GM06990 (cell line): ENCODE measurements around the gene LTF.

Source experiments
- DNase-seq: peaks from one replicate; pipeline ENCODE4 v3.0.0-alpha.2; 2011; ENCODE audit not compliant: insufficient read length; ENCODE audit errors: extremely low read depth
- H3K27me3 ChIP-seq: replicated peaks from 2 replicates; pipeline ENCODE4 v1.6.0; 2011; ENCODE audit warnings: low read length; ENCODE audit not compliant: control insufficient read depth, insufficient read depth
- H3K36me3 ChIP-seq: 2 replicates; pipeline ENCODE4 v1.5.1; 2011; ENCODE audit warnings: low read length; ENCODE audit not compliant: control insufficient read depth, insufficient read depth
- H3K4me3 ChIP-seq: replicated peaks from 2 replicates; pipeline ENCODE4 v1.5.1; 2011; ENCODE audit warnings: low read depth, mild to moderate bottlenecking, control low read depth, low read length
- TF ChIP-seq, protein P1 (sequence below): IDR thresholded peaks from 2 replicates; pipeline ENCODE4 v1.5.1; 2011; ENCODE audit warnings: low read length, control low read depth, mild to moderate bottlenecking, inconsistent platforms; ENCODE audit not compliant: insufficient read depth, poor library complexity, severe bottlenecking

Gene LTF

DNA sequence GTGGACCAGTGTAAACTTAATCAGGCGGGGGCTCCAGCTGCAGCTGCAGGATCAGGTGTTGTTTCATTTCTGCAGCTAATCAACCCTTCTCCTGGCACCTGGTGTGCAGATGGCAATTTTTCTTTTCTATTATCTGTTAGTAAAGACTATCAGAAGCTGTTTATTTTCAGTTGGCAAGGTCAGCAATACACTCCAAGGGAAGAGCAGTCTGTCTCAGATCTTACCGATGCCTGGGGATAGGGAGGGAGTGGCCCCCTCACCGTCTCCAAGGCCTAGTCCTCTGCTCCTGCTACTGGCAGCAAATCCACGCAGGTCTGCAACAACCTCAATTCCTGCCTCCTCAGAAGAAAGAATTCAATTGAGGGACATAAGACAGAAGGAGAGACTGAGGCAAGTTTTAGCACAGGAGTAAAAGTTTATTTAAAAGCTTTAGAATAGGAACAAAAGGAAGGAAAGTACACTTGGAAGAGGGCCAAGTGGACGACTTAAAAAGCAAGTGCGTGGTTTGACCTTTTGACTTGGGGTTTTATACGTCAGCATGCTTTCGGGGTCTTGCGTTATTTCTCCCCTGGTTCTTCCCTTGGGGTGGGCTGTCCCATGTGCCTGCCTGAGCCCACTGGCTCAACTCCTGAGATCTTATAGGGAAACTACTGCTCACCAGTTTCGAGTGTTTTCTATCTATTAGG lies 48.4 kb downstream of the LTF start:
- Histone ChIP-seq H3K4me3 (no peak overlapping the region), H3K36me3 (no peaks in the 10 kb centered on the region), H3K27me3 (no peaks in the 10 kb centered on the region)
- TF ChIP-seq, protein P1, sequence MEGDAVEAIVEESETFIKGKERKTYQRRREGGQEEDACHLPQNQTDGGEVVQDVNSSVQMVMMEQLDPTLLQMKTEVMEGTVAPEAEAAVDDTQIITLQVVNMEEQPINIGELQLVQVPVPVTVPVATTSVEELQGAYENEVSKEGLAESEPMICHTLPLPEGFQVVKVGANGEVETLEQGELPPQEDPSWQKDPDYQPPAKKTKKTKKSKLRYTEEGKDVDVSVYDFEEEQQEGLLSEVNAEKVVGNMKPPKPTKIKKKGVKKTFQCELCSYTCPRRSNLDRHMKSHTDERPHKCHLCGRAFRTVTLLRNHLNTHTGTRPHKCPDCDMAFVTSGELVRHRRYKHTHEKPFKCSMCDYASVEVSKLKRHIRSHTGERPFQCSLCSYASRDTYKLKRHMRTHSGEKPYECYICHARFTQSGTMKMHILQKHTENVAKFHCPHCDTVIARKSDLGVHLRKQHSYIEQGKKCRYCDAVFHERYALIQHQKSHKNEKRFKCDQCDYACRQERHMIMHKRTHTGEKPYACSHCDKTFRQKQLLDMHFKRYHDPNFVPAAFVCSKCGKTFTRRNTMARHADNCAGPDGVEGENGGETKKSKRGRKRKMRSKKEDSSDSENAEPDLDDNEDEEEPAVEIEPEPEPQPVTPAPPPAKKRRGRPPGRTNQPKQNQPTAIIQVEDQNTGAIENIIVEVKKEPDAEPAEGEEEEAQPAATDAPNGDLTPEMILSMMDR, result no peak
- no peak for DNase-seq

DNA sequence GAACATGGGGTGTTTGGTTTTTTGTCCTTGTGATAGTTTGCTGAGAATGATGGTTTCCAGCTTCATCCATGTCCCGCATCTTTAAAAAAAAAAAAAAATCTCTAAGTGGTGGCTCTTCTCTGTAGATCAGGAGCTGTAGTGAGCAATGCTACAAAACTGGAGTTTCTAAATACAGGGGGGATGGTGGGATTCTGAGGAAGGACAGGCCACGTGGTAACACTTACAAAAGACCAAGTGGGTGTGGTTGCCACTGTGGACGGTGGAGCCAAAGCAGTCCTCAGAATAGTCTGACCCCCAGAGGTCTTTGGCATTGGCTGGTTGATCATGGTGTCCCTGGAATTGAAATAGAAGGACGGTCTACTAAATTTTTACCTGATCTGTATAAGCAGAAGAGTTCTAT lies 50.0 kb downstream of the LTF start:
- TF ChIP-seq, protein P1, result no peak
- no peak for DNase-seq
- no peaks in the 10 kb centered on the region for H3K27me3 ChIP-seq
- no peaks in the 10 kb centered on the region for H3K36me3 ChIP-seq
- no peak overlapping the region for H3K4me3 ChIP-seq

DNA sequence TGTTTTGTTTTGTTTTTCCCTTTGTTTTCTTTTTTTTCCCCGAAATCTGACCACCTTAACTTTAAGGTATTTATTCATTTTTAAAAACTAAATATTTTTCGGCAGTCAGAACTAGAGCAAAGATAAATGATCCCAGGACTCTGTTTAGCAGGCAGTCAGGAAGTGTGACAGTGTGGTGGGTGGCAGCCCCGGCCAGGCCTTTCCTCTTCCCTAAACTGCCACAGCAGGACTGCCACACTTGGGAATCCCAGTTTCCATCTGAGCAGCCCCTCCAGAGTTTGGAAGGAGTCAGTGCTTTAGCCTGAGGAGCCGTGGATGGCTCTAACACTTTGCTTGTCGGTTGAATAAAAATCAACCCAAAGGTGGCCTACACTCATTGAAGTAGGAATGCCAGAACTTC lies 50.8 kb downstream of the LTF start:
- H3K27me3 ChIP-seq, result no peaks in the 10 kb centered on the region
- DNase-seq, result no peak
- H3K36me3 ChIP-seq, result no peaks in the 10 kb centered on the region
- no peak overlapping the region for H3K4me3 ChIP-seq
- TF ChIP-seq, protein P1, result no peak

DNA sequence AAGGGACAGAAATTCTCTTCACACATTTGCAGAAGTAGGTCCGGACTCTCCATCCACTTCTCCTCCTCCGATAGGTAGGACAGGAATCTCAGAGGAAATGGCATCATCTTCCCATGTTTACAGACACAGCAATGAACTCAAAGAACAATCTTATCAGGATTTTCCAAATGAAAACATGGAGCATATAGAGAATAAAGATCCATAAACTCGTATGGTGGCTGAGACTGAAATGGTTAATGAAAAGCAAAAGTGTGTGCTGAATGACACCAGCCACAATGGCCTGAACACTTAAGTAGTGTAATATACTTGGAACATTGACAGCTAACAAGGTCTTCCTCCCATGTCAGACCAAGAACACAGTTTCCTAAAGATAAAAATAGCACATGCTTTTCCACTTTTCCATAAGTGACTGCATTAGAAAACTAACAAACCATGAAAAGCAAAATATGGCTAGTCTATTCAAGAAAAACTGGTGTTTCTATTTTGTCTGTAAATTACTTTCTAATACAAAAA lies 51.9 kb downstream of the LTF start:
- Histone ChIP-seq H3K27me3 (no peaks in the 10 kb centered on the region), H3K4me3 (no peak overlapping the region), H3K36me3 (no peaks in the 10 kb centered on the region)
- DNase-seq, result no peak
- TF ChIP-seq, protein P1, result no peak

DNA sequence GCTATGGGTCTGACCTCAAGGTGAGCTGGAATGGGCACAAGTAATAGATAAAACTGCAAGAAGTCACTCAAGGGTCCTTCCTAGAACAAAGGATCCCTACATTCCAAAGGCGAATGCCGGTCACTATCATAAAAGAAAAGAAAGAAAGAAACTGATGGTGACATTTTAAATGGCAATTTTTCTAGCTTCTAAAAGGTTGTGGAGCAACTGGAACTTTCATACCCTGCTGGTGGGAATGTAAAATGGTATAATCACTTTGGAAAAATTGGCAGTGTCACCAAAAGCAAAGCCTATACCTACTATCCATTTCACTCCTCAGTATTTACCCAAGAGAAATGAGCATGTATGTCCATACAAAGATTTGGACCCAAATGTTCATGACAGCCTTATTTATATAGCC lies 53.4 kb downstream of the LTF start:
- H3K36me3 ChIP-seq, result no peaks in the 10 kb centered on the region
- TF ChIP-seq, protein P1, result no peak
- no peak overlapping the region for H3K4me3 ChIP-seq
- DNase-seq, result no peak
- H3K27me3 ChIP-seq, result no peaks in the 10 kb centered on the region
